Neutrophil (primary cell): ENCODE data around the gene MUC12.
"Not testable (repeated sequence)": the region's sequence is repeated elsewhere in the genome, so short reads cannot be mapped to it uniquely, and the experiment has no call there.

ENCODE experiments used
- H3K27ac ChIP-seq: fragments of 200-600 bp; sonication (generic); 2 replicates; pipeline ENCODE4 v1.5.1; 2016; ENCODE audit warnings: mild to moderate bottlenecking, moderate library complexity
- H3K27me3 ChIP-seq: fragments of 200-600 bp; sonication (generic); 2 replicates; pipeline ENCODE4 v1.6.0; 2016; ENCODE audit warnings: mild to moderate bottlenecking
- H3K36me3 ChIP-seq: fragments of 200-600 bp; sonication (generic); 2 replicates; pipeline ENCODE4 v1.5.1; 2017
- H3K4me1 ChIP-seq, 2 experiments: fragments of 200-600 bp in 1 of 2; sonication (generic) in 1 of 2; 1 replicate in 1 of 2; 2 replicates in 1 of 2; pipeline versions ENCODE4 v1.5.1 to v1.6.1; 2013 to 2016; ENCODE audit warnings: low read depth in 1 of 2, low read length in 1 of 2, mild to moderate bottlenecking in 1 of 2, moderate library complexity in 1 of 2; ENCODE audit not compliant: control insufficient read depth in 1 of 2, insufficient read depth in 1 of 2
- H3K4me3 ChIP-seq, 2 experiments: fragments of 200-600 bp in 1 of 2; sonication (generic) in 1 of 2; 1 replicate in 1 of 2; 2 replicates in 1 of 2; pipeline ENCODE4 v1.5.1; 2013 to 2016; ENCODE audit warnings: low read depth in 1 of 2, low read length in 1 of 2, mild to moderate bottlenecking in 1 of 2, moderate library complexity in 1 of 2
- H3K9me3 ChIP-seq: fragments of 200-600 bp; sonication (generic); 2 replicates; pipeline ENCODE4 v1.5.1; 2016
- CTCF ChIP-seq: fragments of 200-600 bp; sonication (generic); IDR thresholded peaks from 2 replicates; pipeline ENCODE4 v1.5.1; 2016; ENCODE audit warnings: antibody characterized with exemption

The MUC12 gene

DNA sequence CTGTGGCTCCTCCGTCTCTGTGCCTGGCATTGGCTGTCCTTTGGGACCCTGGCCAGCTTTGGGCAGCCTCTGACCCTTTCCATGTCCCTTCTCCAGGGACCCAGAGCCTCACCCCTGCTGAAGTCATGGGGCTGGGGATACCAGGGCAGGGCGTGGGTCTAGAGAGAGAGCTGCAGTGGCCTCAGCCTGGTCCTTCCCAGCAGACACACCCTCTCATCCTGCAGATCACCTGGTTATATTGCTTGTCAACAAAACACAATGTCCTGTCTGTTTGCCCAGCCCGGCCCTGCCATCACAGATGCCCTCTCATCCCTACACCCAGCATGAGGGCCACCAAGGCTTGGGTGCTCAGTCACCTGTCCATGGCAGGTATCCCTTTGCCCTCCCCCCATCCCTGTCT, 52.3 kb downstream of the MUC12 start:
- no peaks in the 10 kb centered on the region for H3K36me3 ChIP-seq
- H3K4me3 ChIP-seq, result no peak overlapping the region
- no peak overlapping the region for H3K27ac ChIP-seq
- no peak for TF ChIP-seq CTCF
- H3K4me1 ChIP-seq, result no peaks in the 10 kb centered on the region
- peaks cover 38% of the 10 kb centered on the region for H3K27me3 ChIP-seq
- no peaks in the 10 kb centered on the region for H3K9me3 ChIP-seq

DNA sequence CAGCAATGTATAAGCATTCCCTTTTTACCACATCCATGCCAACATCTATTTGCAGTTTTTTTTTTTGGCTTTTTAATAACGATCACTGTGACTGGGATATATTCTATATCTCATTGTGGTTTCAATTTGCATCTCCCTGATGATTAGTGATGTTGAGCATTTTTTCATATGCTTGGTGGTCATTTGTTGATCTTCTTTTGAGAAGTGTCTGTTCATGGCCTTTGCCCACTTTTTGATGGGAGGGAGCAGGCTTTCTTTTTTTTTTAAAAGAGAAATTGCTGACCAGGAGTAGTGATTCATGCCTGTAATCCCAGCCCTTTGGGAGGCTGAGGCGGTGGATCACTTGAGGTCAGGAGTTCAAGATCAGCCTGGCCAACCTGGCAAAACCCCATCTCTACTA, 54.5 kb downstream of the MUC12 start:
- Histone ChIP-seq H3K27me3 (peaks cover 19% of the 10 kb centered on the region), H3K4me1 (no peaks in the 10 kb centered on the region)
- TF ChIP-seq CTCF, result no peak

GRCh38 chr7:101031082-101031481, 61.7 kb downstream of the MUC12 start:
- no peaks in the 10 kb centered on the region for H3K36me3 ChIP-seq
- H3K27me3 ChIP-seq, result peaks cover 39% of the 10 kb centered on the region
- no peaks in the 10 kb centered on the region for H3K4me1 ChIP-seq
- H3K27ac ChIP-seq, result no peak overlapping the region
- no peak overlapping the region for H3K4me3 ChIP-seq
- no peak for TF ChIP-seq CTCF
- H3K9me3 ChIP-seq, result no peaks in the 10 kb centered on the region

More for the DNA sequence above, 54.5 kb downstream of the MUC12 start:
- H3K27ac ChIP-seq, result no peak overlapping the region
- H3K36me3 ChIP-seq, result no peaks in the 10 kb centered on the region
- no peak overlapping the region for H3K4me3 ChIP-seq
- no peaks in the 10 kb centered on the region for H3K9me3 ChIP-seq

DNA sequence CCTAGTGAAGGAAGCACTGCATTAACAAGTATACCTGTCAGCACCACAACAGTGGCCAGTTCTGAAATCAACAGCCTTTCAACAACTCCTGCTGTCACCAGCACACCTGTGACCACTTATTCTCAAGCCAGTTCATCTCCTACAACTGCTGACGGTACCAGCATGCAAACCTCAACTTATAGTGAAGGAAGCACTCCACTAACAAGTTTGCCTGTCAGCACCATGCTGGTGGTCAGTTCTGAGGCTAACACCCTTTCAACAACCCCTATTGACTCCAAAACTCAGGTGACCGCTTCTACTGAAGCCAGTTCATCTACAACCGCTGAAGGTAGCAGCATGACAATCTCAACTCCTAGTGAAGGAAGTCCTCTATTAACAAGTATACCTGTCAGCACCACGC, 66.6 kb downstream of the MUC12 start:
- H3K27me3 ChIP-seq, result peaks cover 64% of the 10 kb centered on the region
- H3K4me3 ChIP-seq, result no peak overlapping the region
- H3K9me3 ChIP-seq, result no peaks in the 10 kb centered on the region
- no peaks in the 10 kb centered on the region for H3K4me1 ChIP-seq
- H3K27ac ChIP-seq, result no peak overlapping the region
- H3K36me3 ChIP-seq, result no peaks in the 10 kb centered on the region
- no peak for TF ChIP-seq CTCF

- H3K4me3 ChIP-seq, H3K4me1 ChIP-seq, H3K27ac ChIP-seq, H3K9me3 ChIP-seq, H3K36me3 ChIP-seq: not testable (repeated sequence)
- peaks cover 46% of the 10 kb centered on the region for H3K27me3 ChIP-seq
Observed at GRCh38 chr7:101041283-101041682, 71.9 kb downstream of the MUC12 start.

- Histone ChIP-seq H3K36me3 (no peaks in the 10 kb centered on the region), H3K4me1 (no peaks in the 10 kb centered on the region), H3K27me3 (peaks cover 86% of the 10 kb centered on the region), H3K4me3 (no peak overlapping the region), H3K27ac (no peak overlapping the region), H3K9me3 (no peaks in the 10 kb centered on the region)
- TF ChIP-seq CTCF, result no peak
Observed at GRCh38 chr7:101058355-101058754, 89.0 kb downstream of the MUC12 start.
